Measurements from ENCODE around the gene FBN1.

FBN1 gene

DNA sequence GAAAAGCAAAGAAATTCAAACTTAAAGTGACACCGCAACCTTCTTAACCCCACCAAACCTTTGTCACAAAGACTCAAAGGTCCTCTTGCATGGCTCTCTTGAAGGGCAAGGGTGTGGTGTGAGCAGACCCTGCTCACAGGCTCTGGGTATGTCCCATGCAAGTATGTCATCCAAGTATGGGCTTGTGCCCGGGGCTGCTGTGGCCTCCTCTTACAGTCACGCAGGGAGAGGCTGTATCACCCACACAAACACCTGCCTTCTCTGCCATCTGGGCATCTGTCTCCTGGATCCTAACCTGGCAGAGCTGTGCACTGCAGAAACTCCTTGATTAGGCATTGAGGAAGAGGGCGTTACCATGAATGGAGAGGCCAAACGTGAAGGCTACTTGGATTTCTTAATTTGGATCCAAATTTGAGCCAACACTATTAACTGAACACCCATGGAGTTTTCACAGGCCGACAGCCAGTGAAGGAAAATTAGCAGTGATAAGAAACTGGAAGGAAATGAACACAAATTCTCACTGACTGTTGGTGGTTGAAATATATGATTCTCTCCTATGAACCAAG is 167.6 kb downstream of the FBN1 start:
- CTCF ChIA-PET: no interaction called here
- POLR2A ChIA-PET (ENCODE audit: low non-redundant PET): no interaction called here
- no peak for DNase-seq (ENCODE audit: low spot score)
- H3K27ac ChIP-seq: no peak overlapping the region
- TF ChIP-seq, protein P1, sequence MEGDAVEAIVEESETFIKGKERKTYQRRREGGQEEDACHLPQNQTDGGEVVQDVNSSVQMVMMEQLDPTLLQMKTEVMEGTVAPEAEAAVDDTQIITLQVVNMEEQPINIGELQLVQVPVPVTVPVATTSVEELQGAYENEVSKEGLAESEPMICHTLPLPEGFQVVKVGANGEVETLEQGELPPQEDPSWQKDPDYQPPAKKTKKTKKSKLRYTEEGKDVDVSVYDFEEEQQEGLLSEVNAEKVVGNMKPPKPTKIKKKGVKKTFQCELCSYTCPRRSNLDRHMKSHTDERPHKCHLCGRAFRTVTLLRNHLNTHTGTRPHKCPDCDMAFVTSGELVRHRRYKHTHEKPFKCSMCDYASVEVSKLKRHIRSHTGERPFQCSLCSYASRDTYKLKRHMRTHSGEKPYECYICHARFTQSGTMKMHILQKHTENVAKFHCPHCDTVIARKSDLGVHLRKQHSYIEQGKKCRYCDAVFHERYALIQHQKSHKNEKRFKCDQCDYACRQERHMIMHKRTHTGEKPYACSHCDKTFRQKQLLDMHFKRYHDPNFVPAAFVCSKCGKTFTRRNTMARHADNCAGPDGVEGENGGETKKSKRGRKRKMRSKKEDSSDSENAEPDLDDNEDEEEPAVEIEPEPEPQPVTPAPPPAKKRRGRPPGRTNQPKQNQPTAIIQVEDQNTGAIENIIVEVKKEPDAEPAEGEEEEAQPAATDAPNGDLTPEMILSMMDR (conservative IDR thresholded peaks at IDR 0.05; ENCODE audit: low read depth): no peak

DNA sequence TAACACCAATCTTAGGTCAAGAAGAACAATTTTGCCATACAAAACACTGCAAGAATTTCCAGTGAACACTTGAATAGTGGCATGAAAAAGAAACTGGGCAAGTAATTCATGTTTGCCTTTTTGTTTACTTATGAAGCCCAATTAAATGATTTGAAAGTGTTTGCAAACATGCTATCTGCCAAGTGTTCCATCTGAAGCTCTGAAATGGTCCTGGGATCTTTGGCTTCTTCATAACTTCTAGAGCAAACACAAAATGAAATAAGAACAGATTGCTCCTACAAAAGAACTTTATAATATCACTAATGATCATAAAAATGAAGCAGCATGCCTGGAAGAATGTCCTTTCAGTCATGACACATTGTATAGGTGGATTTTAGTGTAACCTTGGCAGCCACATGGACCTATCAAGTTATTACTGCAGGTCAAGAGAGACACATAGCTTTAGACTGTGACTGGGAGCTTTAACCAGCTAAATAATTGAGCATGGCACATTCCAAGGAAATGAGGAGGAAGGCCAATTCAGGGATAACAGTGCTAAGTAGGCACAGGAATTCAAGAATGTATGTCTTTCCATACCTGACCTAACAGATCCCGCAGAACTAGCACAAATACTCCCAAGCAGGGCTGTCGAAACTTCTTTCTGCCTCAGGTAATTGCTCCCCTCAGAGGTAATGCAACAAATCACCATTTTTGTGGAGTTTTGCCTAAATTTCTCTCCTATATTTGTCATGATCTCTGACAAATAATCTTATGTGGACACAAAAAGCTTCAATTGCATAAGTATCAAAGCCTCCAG is 169.7 kb downstream of the FBN1 start:
- DNase-seq (ENCODE audit: low spot score): no peak
- CTCF ChIA-PET: interaction anchor here (0.6 kb wide), 1 partner anchor 37 kb away, joined by 8 read pairs; no protein-coding TSS in a partner anchor
- POLR2A ChIA-PET (ENCODE audit: low non-redundant PET): interaction anchor here (0.6 kb wide), 1 partner anchor 134 kb away, joined by 9 read pairs; no protein-coding TSS in a partner anchor
- H3K27ac ChIP-seq: no peak overlapping the region
- TF ChIP-seq, protein P1 (conservative IDR thresholded peaks at IDR 0.05; ENCODE audit: low read depth): no peak

DNA sequence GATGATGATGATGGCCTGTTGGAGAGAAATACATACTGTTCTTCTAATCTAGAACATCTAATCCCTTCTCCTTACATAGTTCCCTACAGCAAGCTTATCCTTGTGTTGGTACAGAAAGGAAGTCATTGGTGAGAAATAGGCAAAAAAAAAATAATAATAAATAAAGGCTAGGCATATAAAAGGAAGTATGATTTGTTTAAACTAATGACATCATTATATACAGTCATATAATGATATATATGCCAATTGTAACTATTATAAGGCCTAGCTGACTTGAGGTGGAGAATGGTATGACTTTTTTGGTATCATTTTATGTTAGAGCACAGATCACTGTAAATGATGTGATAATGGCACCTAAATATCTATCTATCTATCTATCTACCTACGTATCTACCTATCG is 171.8 kb downstream of the FBN1 start:
- no peak for DNase-seq (ENCODE audit: low spot score)
- no peak overlapping the region for H3K27ac ChIP-seq
- POLR2A ChIA-PET (ENCODE audit: low non-redundant PET): no interaction called here
- CTCF ChIA-PET: interaction anchor here (0.6 kb wide), 1 partner anchor 1690 kb away, joined by 5 read pairs; no protein-coding TSS in a partner anchor
- TF ChIP-seq, protein P1 (conservative IDR thresholded peaks at IDR 0.05; ENCODE audit: low read depth): no peak

GRCh38 chr15:48472756-48473155 is 172.8 kb downstream of the FBN1 start:
- ChIA-PET CTCF (no interaction called here), POLR2A (ENCODE audit: low non-redundant PET) (no interaction called here)
- DNase-seq (ENCODE audit: low spot score): peak; percentile 56
- H3K27ac ChIP-seq: peak overlapping the region; percentile 64
- TF ChIP-seq, protein P1 (conservative IDR thresholded peaks at IDR 0.05; ENCODE audit: low read depth): no peak

DNA sequence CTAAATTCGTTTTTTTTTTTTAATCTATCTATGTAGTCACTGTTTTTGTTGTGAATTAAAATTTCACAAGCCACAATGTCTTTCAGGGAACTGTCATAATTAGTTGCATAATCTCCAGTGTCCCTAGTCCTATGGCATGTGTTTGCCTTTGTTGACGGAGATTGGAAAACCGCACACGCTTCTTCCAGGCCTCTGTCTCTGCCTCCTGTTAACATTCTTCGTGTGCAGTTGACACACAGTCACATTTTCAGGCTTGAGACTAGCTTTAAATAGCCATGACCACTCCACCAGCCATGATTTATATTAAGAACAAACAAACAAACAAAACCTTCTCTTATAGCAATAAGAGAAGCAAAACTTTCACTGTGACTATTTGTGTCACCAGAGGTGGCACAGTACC is 174.4 kb downstream of the FBN1 start:
- POLR2A ChIA-PET (ENCODE audit: low non-redundant PET): no interaction called here
- CTCF ChIA-PET: no interaction called here
- no peak overlapping the region for H3K27ac ChIP-seq
- TF ChIP-seq, protein P1 (conservative IDR thresholded peaks at IDR 0.05; ENCODE audit: low read depth): no peak
- no peak for DNase-seq (ENCODE audit: low spot score)

DNA sequence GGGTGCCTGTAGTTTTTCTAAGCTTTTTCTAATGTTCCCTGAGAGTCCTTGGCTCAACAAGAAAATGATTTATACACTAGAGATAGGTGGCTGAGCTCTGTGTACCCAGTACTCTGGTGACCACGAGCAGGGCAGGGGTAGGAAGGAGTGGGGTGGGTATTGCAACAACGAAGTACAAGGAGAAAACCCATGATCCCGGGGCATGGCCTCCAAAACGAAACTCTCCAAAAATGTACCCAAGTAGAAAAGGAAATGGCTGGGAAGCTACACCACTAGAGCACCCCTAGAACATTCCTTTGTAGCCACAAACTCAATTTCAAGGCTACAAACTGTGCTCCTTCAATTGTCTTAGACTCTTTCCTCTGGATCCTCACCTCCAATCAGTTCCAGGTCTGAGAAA is 175.4 kb downstream of the FBN1 start:
- no peak for DNase-seq (ENCODE audit: low spot score)
- TF ChIP-seq, protein P1 (conservative IDR thresholded peaks at IDR 0.05; ENCODE audit: low read depth): no peak
- CTCF ChIA-PET: interaction anchor here (0.7 kb wide), 1 partner anchor 72 kb away, joined by 3 read pairs; no protein-coding TSS in a partner anchor
- POLR2A ChIA-PET (ENCODE audit: low non-redundant PET): no interaction called here
- no peak overlapping the region for H3K27ac ChIP-seq
